IPS-20b (cell line): Measurements from ENCODE around the gene ATP6V0A1.
"Not testable (repeated sequence)": the region's sequence is repeated elsewhere in the genome, so short reads cannot be mapped to it uniquely, and the experiment has no call there.

Experiments
- H3K27ac ChIP-seq: one replicate; pipeline ENCODE4 v1.5.1; 2013; ENCODE audit warnings: low read length
- H3K27me3 ChIP-seq: 2 replicates; pipeline ENCODE4 v1.6.1; 2013; ENCODE audit warnings: mild to moderate bottlenecking, low read length, inconsistent platforms; ENCODE audit not compliant: insufficient read depth
- H3K36me3 ChIP-seq: 2 replicates; pipeline ENCODE4 v1.6.1; 2013; ENCODE audit warnings: low read depth, mild to moderate bottlenecking, inconsistent platforms, low read length, moderate library complexity; ENCODE audit not compliant: insufficient read depth
- H3K4me1 ChIP-seq: 2 replicates; pipeline ENCODE4 v1.6.1; 2013; ENCODE audit warnings: mild to moderate bottlenecking, control low read depth, inconsistent platforms, low read length, moderate library complexity; ENCODE audit not compliant: insufficient read depth
- H3K4me3 ChIP-seq: 2 replicates; pipeline ENCODE4 v1.5.1; 2013; ENCODE audit warnings: mild to moderate bottlenecking, low read length, inconsistent platforms
- H3K9ac ChIP-seq: 2 replicates; pipeline ENCODE4 v1.6.1; 2013; ENCODE audit warnings: low read depth, mild to moderate bottlenecking, inconsistent platforms, low read length, moderate library complexity
- H3K9me3 ChIP-seq: 2 replicates; pipeline ENCODE4 v1.6.1; 2013; ENCODE audit warnings: mild to moderate bottlenecking, low read depth, low read length, inconsistent platforms; ENCODE audit not compliant: insufficient read depth

Gene ATP6V0A1

DNA sequence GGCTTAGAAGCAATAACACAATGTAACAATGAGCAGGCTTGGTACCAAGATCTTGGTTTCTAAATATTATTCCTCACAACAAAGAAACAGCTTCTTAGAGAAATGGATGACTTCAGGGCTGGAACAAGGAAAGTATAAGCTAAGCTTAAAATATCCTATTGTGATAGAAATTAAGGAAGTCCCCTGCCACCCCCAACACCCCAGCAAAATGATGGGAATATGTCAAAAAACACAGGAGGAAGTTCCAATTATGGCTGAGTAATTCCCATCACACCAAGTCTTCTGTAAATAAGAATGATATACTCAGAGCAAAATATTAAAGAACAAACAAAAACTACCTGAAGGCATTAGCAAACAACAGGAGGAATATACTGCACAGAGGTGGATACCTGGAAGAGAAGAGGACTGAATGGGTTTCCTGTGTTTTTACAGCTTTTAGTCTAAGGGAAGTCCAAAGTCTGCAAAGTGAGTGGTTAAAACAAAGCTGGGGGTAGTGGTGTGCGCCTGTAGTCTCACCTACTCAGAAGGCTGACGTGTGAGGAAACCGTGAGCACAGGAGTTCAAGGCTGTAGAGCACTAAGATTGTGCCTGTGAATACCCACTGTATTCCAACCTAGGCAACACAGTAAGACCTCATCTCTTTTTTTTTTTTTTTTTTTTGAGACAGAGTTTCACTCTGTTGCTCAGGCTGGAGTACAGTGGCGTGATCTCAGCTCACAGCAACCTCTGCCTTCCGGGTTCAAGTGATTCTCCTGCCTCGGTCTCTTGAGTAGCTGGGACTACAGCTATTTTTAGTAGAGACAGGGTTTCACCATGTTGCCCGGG lies 17.1 kb upstream of the ATP6V0A1 start:
- Histone ChIP-seq H3K27me3 (no peaks in the 10 kb centered on the region), H3K27ac (no peak overlapping the region), H3K4me1 (no peaks in the 10 kb centered on the region), H3K9me3 (no peaks in the 10 kb centered on the region), H3K36me3 (no peaks in the 10 kb centered on the region), H3K4me3 (no peak overlapping the region), H3K9ac (no peak overlapping the region)

DNA sequence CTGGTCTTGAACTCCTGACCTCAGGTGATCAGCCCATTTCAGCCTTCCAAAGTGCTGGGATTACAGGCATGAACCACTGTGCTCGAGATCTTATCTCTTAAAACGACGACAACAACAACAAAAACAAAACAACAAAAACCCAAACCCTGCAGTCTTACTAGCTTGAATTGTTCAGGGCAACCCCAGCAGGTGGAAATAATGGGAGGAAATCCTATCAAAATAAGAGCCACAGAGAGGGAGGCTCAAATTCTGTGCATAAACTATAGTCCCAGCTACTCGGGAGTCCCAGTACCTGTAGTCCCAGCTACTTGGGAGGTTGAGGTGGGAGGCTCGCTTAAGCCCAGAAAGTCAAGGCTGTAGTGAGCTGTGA lies 16.5 kb upstream of the ATP6V0A1 start:
- Histone ChIP-seq H3K27ac (no peak overlapping the region), H3K9me3 (no peaks in the 10 kb centered on the region), H3K36me3 (no peaks in the 10 kb centered on the region), H3K4me1 (no peaks in the 10 kb centered on the region), H3K9ac (no peak overlapping the region), H3K4me3 (no peak overlapping the region), H3K27me3 (no peaks in the 10 kb centered on the region)

DNA sequence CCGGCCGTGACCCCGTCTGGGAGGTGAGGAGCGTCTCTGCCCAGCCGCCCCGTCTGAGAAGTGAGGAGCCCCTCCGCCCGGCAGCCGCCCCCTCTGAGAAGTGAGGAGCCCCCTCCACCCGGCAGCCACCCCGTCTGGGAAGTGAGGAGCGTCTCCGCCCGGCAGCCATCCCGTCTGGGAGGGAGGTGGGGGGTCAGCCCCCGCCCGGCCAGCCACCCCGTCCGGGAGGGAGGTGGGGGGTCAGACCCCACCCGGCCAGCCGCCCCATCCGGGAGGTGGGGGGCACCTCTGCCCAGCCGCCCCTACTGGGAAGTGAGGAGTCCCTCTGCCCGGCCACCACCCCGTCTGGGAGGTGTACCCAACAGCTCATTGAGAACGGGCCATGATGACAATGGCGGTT lies 9.5 kb upstream of the ATP6V0A1 start:
- not testable (repeated sequence) for H3K36me3 ChIP-seq, H3K27me3 ChIP-seq, H3K9me3 ChIP-seq, H3K4me1 ChIP-seq, H3K9ac ChIP-seq, H3K27ac ChIP-seq, H3K4me3 ChIP-seq

DNA sequence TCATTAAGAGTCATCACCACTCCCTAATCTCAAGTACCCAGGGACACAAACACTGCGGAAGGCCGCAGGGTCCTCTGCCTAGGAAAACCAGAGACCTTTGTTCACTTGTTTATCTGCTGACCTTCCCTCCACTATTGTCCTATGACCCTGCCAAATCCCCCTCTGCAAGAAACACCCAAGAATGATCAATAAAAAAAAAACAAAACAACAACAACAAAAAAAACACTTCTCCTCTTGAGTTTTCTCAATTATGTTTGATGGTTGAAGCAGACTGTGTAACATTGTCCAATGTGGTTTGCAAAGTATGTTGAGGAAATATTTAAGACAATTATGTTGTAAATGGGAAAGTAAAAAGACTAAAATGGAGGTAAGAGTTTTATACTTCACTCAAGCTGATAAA lies 8.8 kb upstream of the ATP6V0A1 start:
- not testable (repeated sequence) for H3K9me3 ChIP-seq, H3K36me3 ChIP-seq, H3K4me3 ChIP-seq, H3K27me3 ChIP-seq, H3K9ac ChIP-seq, H3K27ac ChIP-seq, H3K4me1 ChIP-seq

DNA sequence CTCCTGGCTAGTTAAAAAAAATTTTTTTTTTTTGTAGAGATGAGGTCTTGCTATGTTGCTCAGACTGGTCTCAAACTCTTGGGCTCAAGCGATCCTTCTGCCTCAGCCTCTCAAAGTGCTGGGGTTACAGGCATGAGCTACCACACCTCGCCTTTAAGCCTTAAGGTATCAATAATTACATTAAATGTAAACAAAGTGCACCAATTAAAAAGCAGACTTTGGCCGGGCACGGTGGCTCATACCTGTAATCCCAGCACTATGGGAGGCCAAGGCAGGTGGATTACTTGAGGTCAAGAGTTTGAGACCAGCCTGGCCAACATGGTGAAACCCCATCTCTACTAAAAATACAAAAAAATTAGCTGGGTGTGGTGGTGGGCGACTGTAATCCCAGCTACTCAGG lies 7.4 kb upstream of the ATP6V0A1 start:
- not testable (repeated sequence) for H3K27ac ChIP-seq, H3K9me3 ChIP-seq, H3K27me3 ChIP-seq, H3K4me1 ChIP-seq, H3K4me3 ChIP-seq, H3K36me3 ChIP-seq, H3K9ac ChIP-seq

DNA sequence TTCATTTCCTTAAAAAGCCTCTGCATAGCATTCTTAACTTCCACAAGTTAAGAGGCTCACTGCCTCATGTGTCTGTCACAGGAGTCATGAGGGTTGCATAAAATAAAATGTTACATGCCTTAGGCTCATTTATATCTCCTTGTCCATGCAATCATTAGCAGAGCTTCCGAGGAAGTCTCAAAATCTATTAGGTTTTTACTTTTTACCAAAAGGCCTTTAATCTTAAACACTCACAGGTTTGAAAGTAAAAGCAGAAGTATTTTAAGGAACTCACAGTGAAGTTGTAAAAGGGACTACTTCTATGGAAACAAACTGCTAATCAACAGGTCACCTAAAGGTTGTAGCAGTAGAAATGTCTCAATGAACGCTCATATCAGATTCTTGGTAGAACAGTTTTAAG lies 5.2 kb upstream of the ATP6V0A1 start:
- Histone ChIP-seq H3K36me3 (no peaks in the 10 kb centered on the region), H3K9ac (no peak overlapping the region), H3K4me3 (no peak overlapping the region), H3K27ac (no peak overlapping the region), H3K9me3 (no peaks in the 10 kb centered on the region), H3K27me3 (no peaks in the 10 kb centered on the region), H3K4me1 (no peaks in the 10 kb centered on the region)

DNA sequence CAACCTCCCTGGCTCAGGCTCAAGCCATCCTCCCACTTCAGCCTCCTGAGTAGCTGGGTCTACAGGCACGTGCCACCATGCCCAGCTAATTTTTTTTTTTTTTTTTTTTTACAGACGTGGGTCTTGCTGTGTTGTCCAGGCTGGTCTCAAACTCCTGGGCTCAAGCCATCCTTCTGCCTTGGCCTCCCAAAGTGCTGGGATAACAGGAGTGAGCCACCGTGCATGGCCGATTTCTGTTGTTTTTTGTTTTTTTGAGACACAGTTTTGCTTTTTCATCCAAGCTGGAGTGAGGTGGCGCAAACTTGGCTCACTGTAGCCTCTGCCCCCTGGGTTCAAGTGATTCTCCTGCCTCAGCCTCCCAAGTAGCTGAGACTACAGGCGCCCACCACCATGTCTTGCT lies 3.7 kb upstream of the ATP6V0A1 start:
- not testable (repeated sequence) for H3K27ac ChIP-seq, H3K4me3 ChIP-seq, H3K36me3 ChIP-seq, H3K27me3 ChIP-seq, H3K4me1 ChIP-seq, H3K9me3 ChIP-seq, H3K9ac ChIP-seq

DNA sequence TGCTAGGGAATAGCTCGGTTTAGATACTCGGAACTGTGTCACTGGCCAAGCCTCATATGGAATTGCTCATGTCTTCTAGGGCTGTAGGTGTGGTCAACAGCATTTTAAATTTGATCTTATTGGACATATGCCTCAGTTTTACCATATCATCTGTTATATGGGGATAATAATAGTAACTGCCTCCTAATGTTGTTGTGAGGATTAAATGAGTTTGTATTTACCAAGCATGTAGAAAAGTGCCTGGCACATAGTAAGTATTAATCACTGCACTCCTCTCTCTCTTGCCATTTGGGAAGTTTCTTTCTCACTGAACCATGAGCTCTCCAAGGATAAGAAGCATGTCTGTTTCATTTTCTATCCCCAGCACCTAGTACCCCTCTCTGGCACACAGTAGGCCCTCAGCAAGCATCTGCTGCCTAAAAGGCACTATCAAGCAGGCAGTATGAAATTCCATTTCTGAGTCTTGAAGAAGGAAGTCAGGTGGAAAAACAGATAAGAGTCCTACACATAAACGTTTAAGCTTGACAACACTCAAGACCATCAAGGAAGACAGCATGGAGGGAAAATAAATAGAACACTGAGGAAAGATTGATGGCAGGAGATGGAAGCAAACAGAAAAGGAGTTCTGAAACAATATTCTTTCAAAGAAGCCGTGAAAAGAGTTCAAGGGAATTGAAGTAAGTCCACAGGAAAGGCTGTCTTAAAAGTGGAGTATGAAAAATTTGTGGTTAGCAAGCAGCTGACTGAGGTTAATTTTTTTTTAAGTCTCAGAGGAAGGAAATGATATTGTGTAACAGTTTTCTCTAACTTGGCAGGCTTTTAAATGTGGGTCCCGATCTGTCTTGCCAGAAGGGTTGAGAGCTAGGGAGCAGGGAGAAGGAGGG lies 2.2 kb upstream of the ATP6V0A1 start:
- Histone ChIP-seq H3K4me1 (peaks cover 9% of the 10 kb centered on the region), H3K36me3 (peaks cover 8% of the 10 kb centered on the region), H3K4me3 (no peak overlapping the region), H3K9ac (no peak overlapping the region), H3K27me3 (no peaks in the 10 kb centered on the region), H3K27ac (no peak overlapping the region), H3K9me3 (no peaks in the 10 kb centered on the region)

DNA sequence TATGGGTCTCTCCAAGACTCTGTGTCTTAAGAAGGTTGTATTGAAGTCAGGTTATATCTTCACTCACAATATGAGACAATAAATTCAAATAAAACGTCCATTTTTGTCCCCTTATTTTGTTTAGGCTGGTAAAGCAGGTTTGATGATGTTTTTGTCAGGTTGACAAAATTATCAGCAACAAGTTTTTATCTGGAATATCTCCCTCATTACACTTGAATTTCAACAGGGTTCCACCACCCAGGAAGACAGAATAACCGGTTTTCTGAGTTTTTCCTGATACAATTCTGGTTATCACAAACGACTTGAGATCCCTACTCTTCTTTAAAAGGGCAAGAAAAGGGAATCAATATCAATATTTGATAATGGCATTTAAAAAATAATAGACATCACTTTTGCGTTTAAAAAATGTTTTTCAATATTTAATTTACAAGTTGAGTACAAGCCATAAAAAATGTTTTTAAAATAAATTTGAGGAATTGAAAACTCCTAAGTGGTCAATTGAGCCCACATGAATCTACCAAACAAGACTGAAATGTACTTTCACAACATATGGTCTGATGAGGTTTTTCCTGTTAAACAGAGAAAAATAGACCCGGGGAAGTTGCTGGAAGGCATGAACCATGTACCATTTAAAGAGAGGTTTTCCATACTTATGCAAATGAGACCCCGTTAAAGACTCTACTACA lies 1.4 kb upstream of the ATP6V0A1 start:
- Histone ChIP-seq H3K36me3 (peaks cover 16% of the 10 kb centered on the region), H3K9ac (no peak overlapping the region), H3K4me1 (peaks cover 9% of the 10 kb centered on the region), H3K27ac (no peak overlapping the region), H3K9me3 (no peaks in the 10 kb centered on the region), H3K27me3 (no peaks in the 10 kb centered on the region), H3K4me3 (no peak overlapping the region)

DNA sequence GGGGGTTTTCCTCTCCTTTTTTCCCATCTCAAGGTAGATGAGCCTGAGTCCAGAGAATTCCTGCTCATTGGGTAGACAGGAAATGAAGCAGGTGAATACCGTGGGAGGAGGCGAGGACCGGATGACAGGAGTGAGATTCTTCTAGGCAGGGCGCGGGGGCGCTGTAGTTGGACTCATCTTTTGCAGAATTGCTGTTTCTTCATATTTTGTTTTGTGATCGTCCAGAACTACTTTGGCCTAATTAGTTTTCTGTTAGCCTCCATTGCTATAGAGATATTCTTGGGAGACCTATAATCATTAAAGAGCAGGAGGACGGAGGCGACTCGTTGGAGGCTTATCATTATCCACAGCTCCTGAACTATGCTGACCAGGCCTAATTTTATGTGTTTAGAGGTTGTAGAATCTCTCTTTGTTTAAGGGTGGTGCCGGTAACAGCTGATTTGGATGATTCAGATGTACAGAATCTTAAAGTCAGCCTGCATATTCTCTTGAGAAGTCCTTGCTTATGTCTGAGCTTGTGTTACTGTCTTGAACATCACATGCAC lies 650 bp downstream of the ATP6V0A1 start:
- peak overlapping the region; percentile 81; the same call in 1 of the 2 replicates for H3K9ac ChIP-seq
- no peaks in the 10 kb centered on the region for H3K27me3 ChIP-seq
- H3K36me3 ChIP-seq = peaks cover 26% of the 10 kb centered on the region
- peak overlapping the region; percentile 84 for H3K4me3 ChIP-seq
- H3K4me1 ChIP-seq = peaks cover 9% of the 10 kb centered on the region
- H3K9me3 ChIP-seq = no peaks in the 10 kb centered on the region
- no peak overlapping the region for H3K27ac ChIP-seq

DNA sequence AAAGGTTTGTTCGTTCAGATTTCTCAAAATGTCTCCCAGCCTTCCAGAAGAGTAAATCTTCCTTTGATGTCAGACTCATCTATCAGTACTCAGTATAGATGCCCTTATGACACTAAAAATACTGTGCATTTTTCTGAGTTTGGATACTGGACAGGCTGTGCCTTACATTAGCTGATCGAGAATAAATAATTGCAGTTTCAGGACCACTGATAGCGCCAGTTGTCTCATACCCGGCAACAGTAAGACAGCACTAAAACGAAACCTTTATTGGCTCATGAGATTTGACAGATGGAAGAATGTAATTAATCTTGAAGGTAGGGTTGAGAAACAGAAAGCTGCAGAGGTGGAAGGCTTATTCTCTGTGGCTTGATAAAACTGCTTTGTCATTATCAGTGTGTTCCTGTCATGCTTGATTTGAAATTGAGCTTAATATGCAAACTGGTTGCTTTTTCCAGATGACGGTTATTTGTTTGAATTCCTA lies 1.2 kb downstream of the ATP6V0A1 start:
- peaks cover 26% of the 10 kb centered on the region for H3K36me3 ChIP-seq
- peaks cover 9% of the 10 kb centered on the region for H3K4me1 ChIP-seq
- H3K9me3 ChIP-seq = no peaks in the 10 kb centered on the region
- no peaks in the 10 kb centered on the region for H3K27me3 ChIP-seq
- peak overlapping the region; percentile 84 for H3K4me3 ChIP-seq
- H3K27ac ChIP-seq = no peak overlapping the region
- H3K9ac ChIP-seq = no peak overlapping the region; the same call in 1 of the 2 replicates
